SK-N-SH (cell line): ENCODE measurements around the gene PABPN1. TPM values are rescaled to one million over a fixed set of nuclear protein-coding genes. Genes with fewer than 3 reads are reported as not detected.

Experiments used
- CTCF ChIA-PET: fragments of 300-600, 350-600 bp; formaldehyde crosslinking; extraction: SDS; loops from one replicate; lab custom pipeline; 2021; lab: Yijun Ruan, JAX
- POLR2A ChIA-PET: fragments of 350-600 bp; sonication (Branson Sonifier 250); formaldehyde crosslinking; extraction: SDS; loops from one replicate; lab custom pipeline; 2020; ENCODE audit warnings: antibody characterized with exemption, inconsistent platforms; lab: Yijun Ruan, JAX
- DNase-seq: peaks from one replicate; pipeline ENCODE4 v3.0.0; 2012
- H2AFZ ChIP-seq: fragments of 200-600 bp; sonication (generic); 2 replicates; pipeline ENCODE4 v1.8.1; 2016; ENCODE audit warnings: antibody characterized with exemption, mild to moderate bottlenecking, low read depth
- H3F3A ChIP-seq: fragments of 200-600 bp; sonication (generic); replicated peaks from 2 replicates; pipeline ENCODE3; 2016; ENCODE audit warnings: antibody characterized with exemption, mild to moderate bottlenecking; ENCODE audit not compliant: insufficient read depth
- H3K27ac ChIP-seq, 2 experiments: fragments of 200-500 bp in 1 of 2; fragments of 200-600 bp in 1 of 2; sonication (Bioruptor generic) in 1 of 2; sonication (generic), shearing (Covaris generic) in 1 of 2; 2 replicates each; pipeline versions ENCODE4 v1.5.1 to v1.6.1; 2014 to 2016; ENCODE audit warnings: low read depth in 2 of 2, inconsistent platforms in 1 of 2, low read length in 1 of 2, mild to moderate bottlenecking in 1 of 2, mixed read lengths in 1 of 2
- H3K27me3 ChIP-seq: fragments of 200-600 bp; sonication (generic), shearing (Covaris generic); 2 replicates; pipeline ENCODE4 v1.6.1; 2016; ENCODE audit warnings: mixed run types; ENCODE audit not compliant: insufficient read depth
- H3K36me3 ChIP-seq, 2 experiments: fragments of 200-500 bp in 1 of 2; fragments of 200-600 bp in 1 of 2; sonication (Bioruptor generic) in 1 of 2; sonication (generic) in 1 of 2; replicated peaks in 1 of 2; 2 replicates each; pipeline versions ENCODE3 to v1.5.1; 2014 to 2016; ENCODE audit warnings: low read length in 1 of 2, mild to moderate bottlenecking in 1 of 2; ENCODE audit not compliant: insufficient read depth in 2 of 2, control insufficient read depth in 1 of 2
- H3K4me1 ChIP-seq, 2 experiments: fragments of 200-500 bp in 1 of 2; fragments of 200-600 bp in 1 of 2; sonication (Bioruptor generic) in 1 of 2; sonication (generic), shearing (Covaris generic) in 1 of 2; 2 replicates each; pipeline versions ENCODE4 v1.5.1 to v1.6.1; 2014 to 2016; ENCODE audit warnings: low read depth in 1 of 2, low read length in 1 of 2, mixed run types in 1 of 2; ENCODE audit not compliant: insufficient read depth in 2 of 2, control insufficient read depth in 1 of 2
- H3K4me2 ChIP-seq: fragments of 200-600 bp; sonication (generic), shearing (Covaris generic); 2 replicates; pipeline ENCODE4 v1.6.1; 2017; ENCODE audit warnings: mixed run types
- H3K4me3 ChIP-seq, 2 experiments: fragments of 200-500 bp in 1 of 2; fragments of 200-600 bp in 1 of 2; sonication (Bioruptor generic) in 1 of 2; sonication (generic), shearing (Covaris generic) in 1 of 2; 2 replicates each; pipeline versions ENCODE4 v1.5.1 to v1.8.1; 2014 to 2016; ENCODE audit warnings: low read depth in 2 of 2, inconsistent platforms in 1 of 2, low read length in 1 of 2, mild to moderate bottlenecking in 1 of 2, mixed read lengths in 1 of 2, moderate library complexity in 1 of 2
- H3K79me2 ChIP-seq: fragments of 200-600 bp; sonication (generic); 2 replicates; pipeline ENCODE4 v1.8.1; 2017; ENCODE audit warnings: mild to moderate bottlenecking; ENCODE audit not compliant: insufficient read depth
- H3K9ac ChIP-seq: fragments of 200-600 bp; sonication (generic); 2 replicates; pipeline ENCODE4 v1.6.1; 2017; ENCODE audit warnings: mixed run types
- H3K9me2 ChIP-seq: fragments of 200-600 bp; sonication (generic); 2 replicates; pipeline ENCODE4 v1.6.1; 2017; ENCODE audit warnings: mixed run types
- H3K9me3 ChIP-seq: fragments of 200-600 bp; sonication (generic); 2 replicates; pipeline ENCODE4 v1.6.1; 2017; ENCODE audit warnings: mixed run types, mild to moderate bottlenecking, moderate library complexity
- H4K20me1 ChIP-seq: fragments of 200-600 bp; sonication (generic); 2 replicates; pipeline ENCODE4 v1.6.1; 2017; ENCODE audit warnings: mild to moderate bottlenecking, mixed run types; ENCODE audit not compliant: insufficient read depth
- ELF1 ChIP-seq: IDR thresholded peaks from 2 replicates; pipeline ENCODE4 v1.4.0; 2012
- FOSL2 ChIP-seq: IDR thresholded peaks from 2 replicates; pipeline ENCODE4 v1.4.0; 2012; ENCODE audit warnings: low read depth, mild to moderate bottlenecking, moderate library complexity, borderline replicate concordance
- FOXJ3 ChIP-seq: sonication (generic); formaldehyde crosslinking; IDR thresholded peaks from 2 replicates; pipeline ENCODE4 v1.5.1; 2020; ENCODE audit warnings: mild to moderate bottlenecking, missing genetic modification reagents
- FOXM1 ChIP-seq: IDR thresholded peaks from 2 replicates; pipeline ENCODE4 v1.4.0; 2012; ENCODE audit warnings: low read depth, mild to moderate bottlenecking
- GATA2 ChIP-seq: sonication (generic); formaldehyde crosslinking; IDR thresholded peaks from 2 replicates; pipeline ENCODE4 v1.5.0; 2020; ENCODE audit warnings: mild to moderate bottlenecking, missing genetic modification reagents
- JUND ChIP-seq: IDR thresholded peaks from 2 replicates; pipeline ENCODE4 v1.4.0; 2012
- MEF2A ChIP-seq: IDR thresholded peaks from 2 replicates; pipeline ENCODE4 v1.4.0; 2012; ENCODE audit warnings: low read depth, borderline replicate concordance
- MXI1 ChIP-seq: IDR thresholded peaks from 2 replicates; pipeline ENCODE4 v1.6.1; 2012; ENCODE audit warnings: mild to moderate bottlenecking, low read depth, low read length, improper control_type of control experiment
- NRF1 ChIP-seq: IDR thresholded peaks from 2 replicates; pipeline ENCODE4 v1.6.1; 2012; ENCODE audit warnings: low read depth, mild to moderate bottlenecking, low read length
- PBX3 ChIP-seq: IDR thresholded peaks from 2 replicates; pipeline ENCODE4; 2012
- POLR2AphosphoS5 ChIP-seq: IDR thresholded peaks from 2 replicates; pipeline ENCODE4 v1.6.1; 2012; ENCODE audit warnings: low read depth, low read length
- RFX5 ChIP-seq: IDR thresholded peaks from 2 replicates; pipeline ENCODE4 v1.6.1; 2012; ENCODE audit warnings: mild to moderate bottlenecking, improper control_type of control experiment, low read length
- RXRA ChIP-seq: IDR thresholded peaks from 2 replicates; pipeline ENCODE4 v1.4.0; 2012; ENCODE audit warnings: low read depth, mild to moderate bottlenecking, borderline replicate concordance
- TAF1 ChIP-seq: IDR thresholded peaks from 2 replicates; pipeline ENCODE4 v1.6.1; 2012; ENCODE audit warnings: low read depth, mild to moderate bottlenecking, low read length, moderate library complexity, borderline replicate concordance
- TCF12 ChIP-seq: IDR thresholded peaks from 2 replicates; pipeline ENCODE4 v1.4.0; 2012
- USF1 ChIP-seq: IDR thresholded peaks from 2 replicates; pipeline ENCODE4 v1.4.0; 2012; ENCODE audit warnings: low read depth, borderline replicate concordance
- ZBTB33 ChIP-seq: IDR thresholded peaks from 2 replicates; pipeline ENCODE4 v1.4.0; 2012; ENCODE audit warnings: low read depth, borderline replicate concordance
- WGBS: methylation state at CpG from one replicate; pipeline ENCODE4 v1.1.6; 2017; ENCODE audit warnings: low lambda C conversion rate; 5-methylcytosine and 5-hydroxymethylcytosine counted together
- polyA plus RNA-seq, 3 experiments: library from polyadenylated mRNA; depleted of rRNA; stranded (reverse); fragments of >200 nt; gene quantifications; 2 replicates each; pipeline ENCODE4 v1.2.3, GENCODE V29; 2012

The PABPN1 gene
- polyA plus RNA-seq, 1 of the 3 experiments (the other 2 are of a cell fraction), result 266 TPM

- no peak overlapping the region for H3K9ac ChIP-seq
- H3K27me3 ChIP-seq, result no peaks in the 10 kb centered on the region
- ChIA-PET POLR2A (no interaction called here), CTCF (interaction anchor here (0.9 to 2.3 kb wide), 2 partner anchors 24 to 29 kb away, joined by 3 to 6 read pairs; no protein-coding TSS in a partner anchor)
- H3K9me2 ChIP-seq, result no peaks in the 10 kb centered on the region
- TF ChIP-seq ZBTB33 (no peak), FOSL2 (no peak), MXI1 (no peak), POLR2AphosphoS5 (no peak), RFX5 (no peak), RXRA (no peak), NRF1 (no peak), FOXJ3 (CRISPR knock-in tag) (no peak), ELF1 (no peak), TAF1 (no peak), MEF2A (no peak), USF1 (no peak), GATA2 (CRISPR knock-in tag) (no peak), JUND (no peak), FOXM1 (no peak), TCF12 (no peak), PBX3 (no peak)
- H3K9me3 ChIP-seq, result no peaks in the 10 kb centered on the region
- H3K79me2 ChIP-seq, result no peaks in the 10 kb centered on the region
- no peak overlapping the region for H3K4me2 ChIP-seq
- no peak overlapping the region for H3K27ac ChIP-seq
- H3F3A ChIP-seq, result no peaks in the 10 kb centered on the region
- H2AFZ ChIP-seq, result no peak overlapping the region
- DNase-seq, result no peak
- 95% methylated on average over 6 of the region's 6 CpGs for WGBS
- H3K4me3 ChIP-seq, result no peak overlapping the region
- no peaks in the 10 kb centered on the region for H4K20me1 ChIP-seq
- peaks cover 0 to 12% of the 10 kb centered on the region in 2 experiments; a peak in 1 of 4 replicates for H3K4me1 ChIP-seq
- H3K36me3 ChIP-seq, result peaks cover 0 to 2% of the 10 kb centered on the region in 2 experiments
Observed at GRCh38 chr14:23355871-23356435, 34.7 kb downstream of the PABPN1 start.
